Neuronal stem cell (in vitro differentiated cells): ENCODE measurements around the gene PSME2.
A peak's percentile ranks its signal among the peaks of the same experiment; 100 is the strongest.

Experiments used
- DNase-seq: peaks from one replicate; pipeline ENCODE4 v3.0.0-alpha.2; 2013; ENCODE audit warnings: low spot score
- H2AFZ ChIP-seq: one replicate; pipeline ENCODE4 v1.6.1; 2013; ENCODE audit warnings: mild to moderate bottlenecking, low read length, inconsistent platforms
- H2AK5ac ChIP-seq: 2 replicates; pipeline ENCODE4 v1.6.1; 2013; ENCODE audit warnings: low read depth, mild to moderate bottlenecking, inconsistent platforms, low read length, moderate library complexity, mixed read lengths
- H2BK120ac ChIP-seq: 2 replicates; pipeline ENCODE4 v1.6.1; 2013; ENCODE audit warnings: low read depth, mild to moderate bottlenecking, inconsistent platforms, low read length, moderate library complexity, mixed read lengths
- H2BK12ac ChIP-seq: one replicate; pipeline ENCODE4 v1.6.1; 2013; ENCODE audit warnings: low read length, inconsistent platforms
- H2BK15ac ChIP-seq: 2 replicates; pipeline ENCODE4 v1.6.1; 2013; ENCODE audit warnings: mild to moderate bottlenecking, low read length, inconsistent platforms, mixed read lengths
- H2BK5ac ChIP-seq: one replicate; pipeline ENCODE4 v1.6.1; 2013; ENCODE audit warnings: inconsistent platforms, mild to moderate bottlenecking, low read length, moderate library complexity
- H3K14ac ChIP-seq: one replicate; pipeline ENCODE4 v1.6.1; 2013; ENCODE audit warnings: low read length, inconsistent platforms
- H3K18ac ChIP-seq: 2 replicates; pipeline ENCODE4 v1.6.1; 2013; ENCODE audit warnings: low read length, inconsistent platforms
- H3K23ac ChIP-seq: 2 replicates; pipeline ENCODE4 v1.6.1; 2013; ENCODE audit warnings: low read depth, mild to moderate bottlenecking, mixed read lengths, low read length, inconsistent platforms; ENCODE audit not compliant: poor library complexity
- H3K27ac ChIP-seq: replicated peaks from 3 replicates; pipeline ENCODE4 v1.5.1; 2013; ENCODE audit warnings: low read length, inconsistent platforms
- H3K27me3 ChIP-seq, 3 experiments: 2 replicates each; pipeline ENCODE4 v1.6.1; 2013; ENCODE audit warnings: low read length in 3 of 3, mild to moderate bottlenecking in 2 of 3, inconsistent platforms in 1 of 3, low read depth in 1 of 3, mixed read lengths in 1 of 3, moderate library complexity in 1 of 3; ENCODE audit not compliant: control insufficient read depth in 3 of 3, insufficient read depth in 3 of 3
- H3K36me3 ChIP-seq, 2 donors: replicated peaks in 1 of 2; 2 replicates each; pipeline ENCODE4 v1.6.1; 2013; ENCODE audit warnings: low read length in 2 of 2; ENCODE audit not compliant: control insufficient read depth in 2 of 2, insufficient read depth in 2 of 2
- H3K4ac ChIP-seq: 2 replicates; pipeline ENCODE4 v1.6.1; 2013; ENCODE audit warnings: inconsistent platforms, mild to moderate bottlenecking, low read length, moderate library complexity
- H3K4me1 ChIP-seq, 2 donors: 1 replicate in 1 of 2; 2 replicates in 1 of 2; pipeline ENCODE4 v1.6.1; 2013; ENCODE audit warnings: low read length in 2 of 2, low read depth in 1 of 2; ENCODE audit not compliant: control insufficient read depth in 2 of 2, insufficient read depth in 1 of 2
- H3K4me2 ChIP-seq: one replicate; pipeline ENCODE4 v1.6.1; 2013; ENCODE audit warnings: mild to moderate bottlenecking, low read length, inconsistent platforms; ENCODE audit not compliant: insufficient read depth, poor library complexity, severe bottlenecking
- H3K4me3 ChIP-seq, 2 donors: 2 replicates each; pipeline ENCODE4 v1.5.1; 2013; ENCODE audit warnings: low read length in 2 of 2, mild to moderate bottlenecking in 2 of 2, inconsistent platforms in 1 of 2, moderate library complexity in 1 of 2
- H3K79me1 ChIP-seq: one replicate; pipeline ENCODE4 v1.6.1; 2013; ENCODE audit warnings: low read depth, mild to moderate bottlenecking, inconsistent platforms, low read length, moderate library complexity
- H3K9ac ChIP-seq: one replicate; pipeline ENCODE4 v1.6.1; 2013; ENCODE audit warnings: mild to moderate bottlenecking, low read depth, low read length, inconsistent platforms; ENCODE audit not compliant: poor library complexity
- H3K9me3 ChIP-seq, 2 donors: replicated peaks in 1 of 2; 2 replicates each; pipeline versions ENCODE3 to v1.6.1; 2013; ENCODE audit warnings: low read length in 2 of 2, mild to moderate bottlenecking in 2 of 2, inconsistent platforms in 1 of 2, low read depth in 1 of 2, mixed read lengths in 1 of 2, moderate library complexity in 1 of 2; ENCODE audit not compliant: control insufficient read depth in 2 of 2, insufficient read depth in 1 of 2
- H4K8ac ChIP-seq: one replicate; pipeline ENCODE4 v1.6.1; 2013; ENCODE audit warnings: low read depth, mild to moderate bottlenecking, inconsistent platforms, low read length, moderate library complexity
- H4K91ac ChIP-seq: one replicate; pipeline ENCODE4 v1.6.1; 2013; ENCODE audit warnings: low read length, low read depth, mild to moderate bottlenecking, inconsistent platforms; ENCODE audit not compliant: poor library complexity
- WGBS, 2 donors: extraction: QIAGEN DNeasy Blood & Tissue Kit; methylation state at CpG; one replicate each; pipeline ENCODE4 v1.1.7; 2013; ENCODE audit warnings: missing lambda C conversion rate in 2 of 2, mixed read lengths in 1 of 2; ENCODE audit not compliant: insufficient read length in 2 of 2, insufficient replicate concordance in 1 of 2; ENCODE audit errors: extremely low coverage in 2 of 2; 5-methylcytosine and 5-hydroxymethylcytosine counted together

PSME2 gene

GRCh38 chr14:24143511-24143910 lies 2.9 kb downstream of the PSME2 start:
- Histone ChIP-seq H3K4me1 (peaks cover 12 to 19% of the 10 kb centered on the region in 2 donors), H4K8ac (no peak overlapping the region), H3K36me3 (peaks cover 17 to 44% of the 10 kb centered on the region in 2 donors), H3K9ac (no peak overlapping the region), H3K14ac (no peak overlapping the region), H3K27me3 (no peaks in the 10 kb centered on the region), H2BK15ac (no peak overlapping the region), H2AK5ac (no peak overlapping the region), H2BK120ac (no peak overlapping the region), H4K91ac (no peak overlapping the region), H3K79me1 (peaks cover 16% of the 10 kb centered on the region), H3K18ac (no peak overlapping the region), H3K9me3 (no peaks in the 10 kb centered on the region), H3K23ac (no peak overlapping the region), H2BK12ac (no peak overlapping the region), H2AFZ (no peak overlapping the region), H3K4me2 (no peak overlapping the region), H2BK5ac (no peak overlapping the region), H3K27ac (no peak overlapping the region), H3K4me3 (no peak overlapping the region), H3K4ac (no peak overlapping the region)
- WGBS, 2 donors, result no CpG with 5 or more reads among the region's 2 CpGs
- no peak for DNase-seq

DNA sequence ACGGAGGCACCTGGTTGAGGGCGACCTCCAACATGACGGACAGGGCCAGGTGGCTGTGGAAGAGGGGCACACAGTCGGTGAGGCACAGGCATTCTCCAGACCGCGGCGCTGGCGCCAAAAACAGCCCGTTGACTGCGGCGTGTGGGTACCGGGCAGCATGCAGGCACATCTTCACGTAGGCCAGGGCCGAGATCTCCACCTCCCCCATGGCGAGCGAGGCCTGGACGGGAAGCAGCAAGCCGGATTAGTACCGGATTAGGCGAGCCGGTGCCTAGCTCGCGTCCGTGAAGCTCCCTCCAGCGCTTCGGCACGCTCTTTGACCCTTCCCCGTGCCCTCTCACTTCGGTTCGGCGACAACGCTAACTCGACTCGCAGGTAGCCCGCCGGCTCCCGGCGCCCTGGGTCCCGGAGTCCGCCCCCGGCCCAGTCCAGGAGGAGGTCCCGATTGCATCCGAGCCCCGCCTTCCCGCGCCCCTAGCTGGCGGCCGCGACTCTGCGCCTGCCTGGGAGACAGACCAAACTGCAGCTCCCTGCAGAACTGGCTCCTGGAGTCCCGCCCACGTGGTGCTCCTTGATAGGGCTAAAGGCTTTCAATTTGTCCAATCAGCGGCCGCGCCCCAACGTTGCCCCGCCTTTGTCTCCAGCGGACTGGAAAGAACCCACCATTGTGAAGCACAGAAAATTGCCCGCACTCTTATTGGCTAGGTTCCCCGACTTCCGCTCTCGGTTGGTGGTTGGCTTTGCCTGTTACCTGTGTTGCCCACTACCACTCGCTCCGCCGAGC lies 5.1 kb downstream of the PSME2 start, which contains the start of gene EMC9:
TSS of gene EMC9 (minus strand) at position 495 of the 784 bp plus-strand sequence. CDS start at position 208, 287 bp downstream.
- peak within 1 kb of the TSS; percentile 98 for H2BK5ac ChIP-seq
- peak within 1 kb of the TSS; percentile 99 for H3K9ac ChIP-seq
- H3K18ac ChIP-seq, result peak within 1 kb of the TSS; percentile 99
- H4K8ac ChIP-seq, result no peak within 1 kb of the TSS
- peaks cover 14 to 19% of the 10 kb centered on the region in 2 donors for H3K4me1 ChIP-seq
- no peak within 1 kb of the TSS for H3K4ac ChIP-seq
- peak; percentile 99 for DNase-seq
- H2AK5ac ChIP-seq, result peak within 1 kb of the TSS; percentile 91
- peak within 1 kb of the TSS; percentile 94 for H3K27ac ChIP-seq
- peak within 1 kb of the TSS; percentile 83 for H2BK15ac ChIP-seq
- peaks cover 7% of the 10 kb centered on the region for H3K79me1 ChIP-seq
- no CpG with 5 or more reads among the region's 65 CpGs for WGBS, 2 donors
- H3K4me2 ChIP-seq, result peak within 1 kb of the TSS; percentile 88
- H2AFZ ChIP-seq, result peak within 1 kb of the TSS; percentile 83
- peak within 1 kb of the TSS; percentile 94 for H3K23ac ChIP-seq
- no peaks in the 10 kb centered on the region for H3K27me3 ChIP-seq
- no peak within 1 kb of the TSS for H2BK120ac ChIP-seq
- H2BK12ac ChIP-seq, result peak within 1 kb of the TSS; percentile 53
- H3K36me3 ChIP-seq, result peaks cover 27 to 58% of the 10 kb centered on the region in 2 donors
- H4K91ac ChIP-seq, result peak within 1 kb of the TSS; percentile 77
- no peaks in the 10 kb centered on the region for H3K9me3 ChIP-seq
- peak within 1 kb of the TSS; percentile 90 to 93 for H3K4me3 ChIP-seq
- H3K14ac ChIP-seq, result peak within 1 kb of the TSS; percentile 40

DNA sequence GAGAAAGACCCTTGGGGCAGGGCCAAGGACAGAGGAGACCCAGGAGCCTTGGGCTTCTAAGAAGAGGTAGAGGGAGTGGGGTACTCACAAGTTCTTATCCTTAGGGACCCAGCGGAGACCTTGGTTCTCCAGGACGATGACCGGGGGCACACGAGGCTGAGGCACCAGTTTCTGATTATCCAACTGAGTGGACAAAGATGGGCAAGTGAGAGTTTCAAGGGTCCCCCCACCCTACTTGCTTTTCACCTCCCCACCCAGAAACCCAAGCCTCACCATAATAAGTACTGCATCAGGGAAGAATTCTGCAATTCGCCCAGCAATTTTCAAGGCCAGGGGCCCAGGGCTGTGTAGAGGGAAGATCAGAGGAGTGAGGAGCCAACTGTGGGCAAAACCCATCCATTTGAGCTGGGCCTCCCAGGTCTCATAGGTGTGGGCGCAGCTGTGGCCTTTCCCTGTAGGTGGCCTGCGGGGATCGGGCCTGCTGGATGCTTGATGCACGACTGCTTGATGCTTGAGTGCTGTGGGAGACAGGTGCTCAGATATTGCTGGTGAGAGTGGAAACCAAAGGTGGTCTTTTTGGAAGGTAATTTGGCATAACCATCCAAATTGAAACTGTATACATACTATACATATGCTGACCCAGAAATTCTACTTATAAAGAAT lies 7.0 kb downstream of the PSME2 start:
- Histone ChIP-seq H3K27me3 (no peaks in the 10 kb centered on the region), H2BK5ac (no peak overlapping the region), H3K27ac (no peak overlapping the region), H3K18ac (no peak overlapping the region), H3K9ac (no peak overlapping the region), H2BK15ac (no peak overlapping the region), H2AK5ac (no peak overlapping the region), H3K23ac (no peak overlapping the region), H4K8ac (no peak overlapping the region), H3K4me3 (peak overlapping the region in 1 of 2 donors; percentile 11), H3K36me3 (peaks cover 25 to 51% of the 10 kb centered on the region in 2 donors), H3K4me2 (no peak overlapping the region), H2AFZ (no peak overlapping the region), H3K4me1 (peaks cover 12 to 14% of the 10 kb centered on the region in 2 donors), H3K79me1 (peaks cover 7% of the 10 kb centered on the region), H3K9me3 (no peaks in the 10 kb centered on the region), H4K91ac (no peak overlapping the region), H2BK120ac (no peak overlapping the region), H2BK12ac (no peak overlapping the region), H3K4ac (no peak overlapping the region), H3K14ac (no peak overlapping the region)
- no peak for DNase-seq
- WGBS, 2 donors, result no CpG with 5 or more reads among the region's 9 CpGs
